Fibroblast of villous mesenchyme (primary cell): ENCODE results near the gene TFF2. TPM values are rescaled to one million over a fixed set of nuclear protein-coding genes. Genes with fewer than 3 reads are reported as not detected.

ENCODE experiments used
- DNase-seq: peaks from one replicate; pipeline ENCODE4 v3.0.0-alpha.2; 2010; ENCODE audit warnings: low read depth
- H3K4me3 ChIP-seq: 2 replicates; pipeline ENCODE4 v1.5.1; 2011; ENCODE audit warnings: low read depth, mild to moderate bottlenecking, low read length
- CTCF ChIP-seq: IDR thresholded peaks from 2 replicates; pipeline ENCODE4 v1.5.1; 2012; ENCODE audit warnings: low read depth, mild to moderate bottlenecking, low read length; ENCODE audit not compliant: insufficient read depth
- total RNA-seq: library from RNA; depleted of rRNA; stranded (reverse); fragments of >200 nt; gene quantifications from 2 replicates; pipeline ENCODE4 v1.2.3, GENCODE V29; 2012

TFF2 gene
- total RNA-seq, 1 donor = not detected

- no peak for TF ChIP-seq CTCF
- no peak overlapping the region for H3K4me3 ChIP-seq
- no peak for DNase-seq
Measured at GRCh38 chr21:42341776-42342542, 8.8 kb downstream of the TFF2 start.

GRCh38 chr21:42340187-42341050 lies 10.4 kb downstream of the TFF2 start:
- no peak for DNase-seq
- no peak overlapping the region for H3K4me3 ChIP-seq
- no peak for TF ChIP-seq CTCF

- no peak overlapping the region for H3K4me3 ChIP-seq
- no peak for DNase-seq
Measured at GRCh38 chr21:42338729-42339715, 11.8 kb downstream of the TFF2 start.

GRCh38 chr21:42337830-42338728 lies 12.7 kb downstream of the TFF2 start:
- DNase-seq = peak; percentile 24
- H3K4me3 ChIP-seq = no peak overlapping the region
- TF ChIP-seq CTCF = peak; percentile 53

More at GRCh38 chr21:42338729-42339715, 11.8 kb downstream of the TFF2 start:
- TF ChIP-seq CTCF = no peak

GRCh38 chr21:42337276-42337675 lies 13.5 kb downstream of the TFF2 start:
- no peak for TF ChIP-seq CTCF
- DNase-seq = no peak
- H3K4me3 ChIP-seq = no peak overlapping the region
